ENCODE data around the gene MON1B. TPM values are rescaled to one million over a fixed set of nuclear protein-coding genes. Genes with fewer than 3 reads are reported as not detected.

The MON1B gene
- total and polyA plus RNA-seq, 2 donors (not counting 3 experiments of a cell fraction or from before 2014, with no cell fraction given) = 35.8 to 57.0 TPM

- Histone ChIP-seq H3K27ac (ENCODE audit: insufficient read depth, low read depth, low read length) (no peak overlapping the region), H3K36me3 (ENCODE audit: control insufficient read depth in 2 of 2, extremely low read depth in 1 of 2, insufficient read depth in 2 of 2, low read length in 2 of 2) (no peaks in the 10 kb centered on the region), H3K9me3 (replicated peaks; ENCODE audit: control insufficient read depth, insufficient read depth, low read length) (no peaks in the 10 kb centered on the region), H3K9ac (replicated peaks; ENCODE audit: extremely low read depth, insufficient read depth, low read length) (no peak overlapping the region), H3K4me3 (replicated peaks in 1 of 3; ENCODE audit: insufficient read depth in 1 of 3, low read depth in 1 of 3, low read length in 3 of 3) (no peak overlapping the region), H3K9me1 (replicated peaks; ENCODE audit: control insufficient read depth, extremely low read depth, insufficient read depth, low read length) (no peaks in the 10 kb centered on the region), H3K27me3 (ENCODE audit: control insufficient read depth in 2 of 2, insufficient read depth in 2 of 2, low read length in 2 of 2) (no peaks in the 10 kb centered on the region), H3K79me2 (ENCODE audit: control insufficient read depth, insufficient read depth, low read length) (no peaks in the 10 kb centered on the region), H2AFZ (ENCODE audit: low read depth, low read length) (no peak overlapping the region), H3K4me1 (ENCODE audit: control insufficient read depth, extremely low read depth, insufficient read depth, low read length) (peaks cover 2% of the 10 kb centered on the region), H3K4me2 (ENCODE audit: insufficient read depth, low read length) (no peak overlapping the region), H4K20me1 (replicated peaks; ENCODE audit: control insufficient read depth, extremely low read depth, insufficient read depth, low read length) (no peaks in the 10 kb centered on the region)
- dilution Hi-C loops (cut with MboI; ENCODE audit: extremely low pct_ligation_motif_present, low sequenced_read_pairs) = no loop called here
- DNase-seq (ENCODE audit: low read depth, low spot score) = no peak
- BruUV-seq (replicated peaks) = no TSS peak
- intact Hi-C loops (cut with micrococcal nuclease) = no loop called here
- TF ChIP-seq CTCF (IDR thresholded peaks at IDR 0.05; ENCODE audit: extremely low read depth in 1 of 2, insufficient read depth in 1 of 2, low read depth in 1 of 2, low read length in 2 of 2) = no peak
- peak; percentile 58 for TF ChIP-seq GATA2 (IDR thresholded peaks at IDR 0.05; ENCODE audit: insufficient read depth, insufficient read length, low read depth, low read length)
- peak; percentile 14 for TF ChIP-seq FOS (IDR thresholded peaks at IDR 0.05; ENCODE audit: borderline replicate concordance, insufficient read depth, low read length)
- peak; percentile 21 for FAIRE-seq
- ChIA-PET CTCF (no interaction called here), POLR2A (no interaction called here)
Measured at GRCh38 chr16:77219437-77219836, 28.4 kb downstream of the MON1B start.

GRCh38 chr16:77220427-77220826 lies 29.4 kb downstream of the MON1B start:
- H3K4me2 ChIP-seq (ENCODE audit: insufficient read depth, low read length) = no peak overlapping the region
- H2AFZ ChIP-seq (ENCODE audit: low read depth, low read length) = no peak overlapping the region
- H3K27me3 ChIP-seq (ENCODE audit: control insufficient read depth in 2 of 2, insufficient read depth in 2 of 2, low read length in 2 of 2) = no peaks in the 10 kb centered on the region
- DNase-seq (ENCODE audit: low read depth, low spot score) (no peak), FAIRE-seq (no peak)
- no peak overlapping the region for H3K27ac ChIP-seq (ENCODE audit: insufficient read depth, low read depth, low read length)
- H3K4me1 ChIP-seq (ENCODE audit: control insufficient read depth, extremely low read depth, insufficient read depth, low read length) = no peaks in the 10 kb centered on the region
- H4K20me1 ChIP-seq (replicated peaks; ENCODE audit: control insufficient read depth, extremely low read depth, insufficient read depth, low read length) = no peaks in the 10 kb centered on the region
- CTCF ChIA-PET = no interaction called here
- no peak overlapping the region for H3K9ac ChIP-seq (replicated peaks; ENCODE audit: extremely low read depth, insufficient read depth, low read length)
- dilution Hi-C loops (cut with MboI; ENCODE audit: extremely low pct_ligation_motif_present, low sequenced_read_pairs) = no loop called here
- no peaks in the 10 kb centered on the region for H3K9me1 ChIP-seq (replicated peaks; ENCODE audit: control insufficient read depth, extremely low read depth, insufficient read depth, low read length)
- TF ChIP-seq MAX (IDR thresholded peaks at IDR 0.05; ENCODE audit: insufficient read depth, insufficient read length) (no peak), MYC (IDR thresholded peaks at IDR 0.05; ENCODE audit: low read depth, low read length) (no peak), CTCF (IDR thresholded peaks at IDR 0.05; ENCODE audit: extremely low read depth in 1 of 2, insufficient read depth in 1 of 2, low read depth in 1 of 2, low read length in 2 of 2) (no peak), POLR2A (IDR thresholded peaks at IDR 0.05; ENCODE audit: low read depth, low read length) (no peak), FOS (IDR thresholded peaks at IDR 0.05; ENCODE audit: borderline replicate concordance, insufficient read depth, low read length) (no peak), EZH2 (IDR thresholded peaks at IDR 0.05; ENCODE audit: borderline replicate concordance, low read depth, low read length, severe bottlenecking) (no peak), JUN (IDR thresholded peaks at IDR 0.05; ENCODE audit: borderline replicate concordance, insufficient read depth, insufficient read length, low read depth) (no peak), GATA2 (IDR thresholded peaks at IDR 0.05; ENCODE audit: insufficient read depth, insufficient read length, low read depth, low read length) (no peak), POLR2AphosphoS5 (IDR thresholded peaks at IDR 0.05; ENCODE audit: insufficient read depth, low read depth, low read length) (no peak)
- no TSS peak for BruUV-seq (replicated peaks)
- no peaks in the 10 kb centered on the region for H3K79me2 ChIP-seq (ENCODE audit: control insufficient read depth, insufficient read depth, low read length)
- intact Hi-C loops (cut with micrococcal nuclease) = no loop called here
- H3K4me3 ChIP-seq (replicated peaks in 1 of 3; ENCODE audit: insufficient read depth in 1 of 3, low read depth in 1 of 3, low read length in 3 of 3) = no peak overlapping the region
- POLR2A ChIA-PET = no interaction called here
- H3K36me3 ChIP-seq (ENCODE audit: control insufficient read depth in 2 of 2, extremely low read depth in 1 of 2, insufficient read depth in 2 of 2, low read length in 2 of 2) = no peaks in the 10 kb centered on the region
- H3K9me3 ChIP-seq (replicated peaks; ENCODE audit: control insufficient read depth, insufficient read depth, low read length) = no peaks in the 10 kb centered on the region
